B cell (primary cell): ENCODE results near the gene TNMD.

Experiments
- EZH2 ChIP-seq: IDR thresholded peaks from 2 replicates; pipeline ENCODE4 v1.6.1; 2012; ENCODE audit warnings: borderline replicate concordance, low read depth, mild to moderate bottlenecking, moderate library complexity, low read length; ENCODE audit not compliant: insufficient read depth, poor library complexity, severe bottlenecking
- TF ChIP-seq, protein P1 (sequence below): fragments of 200-600 bp; IDR thresholded peaks from one replicate; pipeline ENCODE4 v1.8.0; 2022; ENCODE audit warnings: antibody characterized with exemption, mild to moderate bottlenecking

DNA sequence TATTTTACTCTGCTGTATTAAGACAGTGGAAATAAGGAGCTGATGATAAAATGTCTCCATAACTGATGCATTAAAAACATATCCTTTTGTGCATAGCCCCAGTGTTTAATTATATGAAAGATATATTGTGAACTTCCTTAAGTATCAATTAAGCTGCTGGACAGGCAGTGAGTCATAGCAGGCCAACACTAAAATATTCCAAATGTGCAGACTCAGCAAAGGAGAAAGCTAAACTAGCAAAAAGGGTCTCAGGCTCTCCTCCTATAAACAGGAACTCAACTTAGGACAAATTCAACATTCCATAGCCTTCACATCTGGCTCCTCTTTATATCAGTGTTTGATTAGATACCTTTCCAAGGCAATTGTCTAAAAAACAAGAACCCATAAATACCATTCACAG, 15.6 kb downstream of the TNMD start:
- TF ChIP-seq, protein P1, sequence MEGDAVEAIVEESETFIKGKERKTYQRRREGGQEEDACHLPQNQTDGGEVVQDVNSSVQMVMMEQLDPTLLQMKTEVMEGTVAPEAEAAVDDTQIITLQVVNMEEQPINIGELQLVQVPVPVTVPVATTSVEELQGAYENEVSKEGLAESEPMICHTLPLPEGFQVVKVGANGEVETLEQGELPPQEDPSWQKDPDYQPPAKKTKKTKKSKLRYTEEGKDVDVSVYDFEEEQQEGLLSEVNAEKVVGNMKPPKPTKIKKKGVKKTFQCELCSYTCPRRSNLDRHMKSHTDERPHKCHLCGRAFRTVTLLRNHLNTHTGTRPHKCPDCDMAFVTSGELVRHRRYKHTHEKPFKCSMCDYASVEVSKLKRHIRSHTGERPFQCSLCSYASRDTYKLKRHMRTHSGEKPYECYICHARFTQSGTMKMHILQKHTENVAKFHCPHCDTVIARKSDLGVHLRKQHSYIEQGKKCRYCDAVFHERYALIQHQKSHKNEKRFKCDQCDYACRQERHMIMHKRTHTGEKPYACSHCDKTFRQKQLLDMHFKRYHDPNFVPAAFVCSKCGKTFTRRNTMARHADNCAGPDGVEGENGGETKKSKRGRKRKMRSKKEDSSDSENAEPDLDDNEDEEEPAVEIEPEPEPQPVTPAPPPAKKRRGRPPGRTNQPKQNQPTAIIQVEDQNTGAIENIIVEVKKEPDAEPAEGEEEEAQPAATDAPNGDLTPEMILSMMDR, result no peak
- TF ChIP-seq EZH2, result no peak
